GM18520 (cell line): Measurements from ENCODE around the gene CEACAM1.
"Not testable (repeated sequence)": the region's sequence is repeated elsewhere in the genome, so short reads cannot be mapped to it uniquely, and the experiment has no call there.

Source experiments
- ATAC-seq: cut with Tn5 transposase; IDR thresholded peaks from one replicate; pipeline ENCODE4 v1.9.1; 2021; ENCODE audit not compliant: unreplicated experiment

The CEACAM1 gene

DNA sequence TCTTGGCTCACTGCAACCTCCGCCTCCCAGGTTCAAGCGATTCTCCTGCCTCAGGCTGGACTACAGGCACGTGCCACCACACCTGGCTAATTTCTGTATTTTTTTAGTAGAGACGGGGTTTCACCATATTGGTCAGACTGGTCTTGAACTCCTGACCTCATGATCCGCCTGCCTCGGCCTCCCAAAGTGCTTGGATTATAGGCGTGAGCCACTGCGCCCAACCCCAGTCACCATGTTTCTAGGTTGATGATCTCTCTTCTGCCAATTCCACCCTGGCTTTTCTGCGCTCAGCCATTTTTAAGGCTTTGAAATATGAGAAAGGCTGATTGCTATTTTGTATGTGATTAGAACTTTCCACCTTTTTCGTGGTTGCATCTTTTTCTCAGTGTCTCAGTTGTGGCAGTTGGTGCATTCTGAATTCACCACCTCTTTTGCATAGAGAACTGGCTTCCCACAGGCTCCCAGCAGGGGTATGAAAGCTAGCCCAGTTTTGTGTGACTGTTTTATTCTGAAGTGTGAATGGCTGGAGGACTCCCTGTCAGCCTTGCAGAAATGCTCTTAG lies 15.5 kb downstream of the CEACAM1 start:
- peak; percentile 77 for ATAC-seq

DNA sequence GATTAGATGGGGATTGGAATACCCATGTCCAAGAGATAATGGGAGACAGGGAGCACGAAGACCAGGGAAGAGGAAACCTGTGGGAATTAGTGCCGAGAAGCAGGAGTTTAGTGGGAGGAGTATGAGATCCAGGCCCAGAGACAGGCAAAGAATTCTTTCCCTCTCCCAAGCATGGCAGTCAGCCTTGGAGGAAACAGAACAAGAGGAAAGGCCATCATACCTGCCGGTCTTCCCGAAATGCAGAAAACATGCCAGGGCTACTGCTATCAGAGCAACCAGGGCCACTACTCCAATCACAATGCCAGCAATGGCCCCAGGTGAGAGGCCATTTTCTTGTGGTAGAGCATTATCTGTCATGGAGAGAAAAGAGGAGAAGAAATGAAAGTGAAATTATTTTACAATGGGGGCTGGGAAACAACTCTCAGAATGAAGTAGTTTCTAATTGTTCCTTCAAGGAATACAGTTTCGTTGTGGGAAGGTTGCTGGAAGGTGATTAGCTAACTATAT lies 16.1 kb downstream of the CEACAM1 start:
- ATAC-seq = no peak

DNA sequence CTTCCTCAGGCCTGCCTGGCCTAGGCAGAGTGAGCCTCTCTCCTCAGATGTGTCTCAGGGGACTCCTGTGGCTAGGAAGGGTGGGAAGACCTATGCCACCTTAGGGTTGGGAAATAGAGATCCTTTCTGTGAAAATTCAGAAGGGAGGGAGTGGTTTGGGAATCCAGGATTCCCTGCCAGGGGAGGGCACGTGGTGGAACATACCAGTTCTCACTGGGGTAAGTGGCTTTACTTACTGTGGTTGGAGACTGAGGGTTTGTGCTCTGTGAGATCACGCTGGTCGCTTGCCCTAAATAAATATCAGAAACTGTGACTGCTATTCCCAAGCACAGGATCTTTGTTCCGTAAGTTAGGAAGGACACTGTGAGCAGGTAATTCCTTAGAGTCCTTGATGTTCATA lies 16.9 kb downstream of the CEACAM1 start:
- ATAC-seq = no peak

- no peak for ATAC-seq
Measured at GRCh38 chr19:42508892-42509444, 19.3 kb downstream of the CEACAM1 start.

DNA sequence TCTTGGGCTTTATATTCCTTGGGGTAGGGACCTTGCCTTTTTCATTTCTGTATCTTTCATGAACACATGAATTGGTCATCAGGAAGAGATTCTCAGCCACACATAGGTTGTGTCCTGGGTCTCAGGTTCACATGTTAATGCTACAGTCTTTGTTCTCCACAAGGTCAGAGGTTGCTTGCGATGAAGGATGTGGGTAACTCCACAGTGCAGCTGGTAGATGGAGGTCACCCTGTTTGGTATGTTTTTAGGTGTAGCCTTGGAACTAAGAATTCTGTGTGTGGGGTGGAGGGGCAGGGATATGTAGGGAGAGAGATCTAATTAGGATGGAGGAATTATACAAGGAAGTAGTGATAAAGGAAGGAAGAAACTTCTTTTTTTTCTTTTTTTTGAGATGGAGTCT lies 23.2 kb downstream of the CEACAM1 start:
- no peak for ATAC-seq

GRCh38 chr19:42501733-42502132 lies 26.5 kb downstream of the CEACAM1 start:
- ATAC-seq = no peak

- not testable (repeated sequence) for ATAC-seq
Measured at GRCh38 chr19:42501243-42501642, 27.0 kb downstream of the CEACAM1 start.

- no peak for ATAC-seq
Measured at GRCh38 chr19:42498169-42498757, 30.0 kb downstream of the CEACAM1 start.

DNA sequence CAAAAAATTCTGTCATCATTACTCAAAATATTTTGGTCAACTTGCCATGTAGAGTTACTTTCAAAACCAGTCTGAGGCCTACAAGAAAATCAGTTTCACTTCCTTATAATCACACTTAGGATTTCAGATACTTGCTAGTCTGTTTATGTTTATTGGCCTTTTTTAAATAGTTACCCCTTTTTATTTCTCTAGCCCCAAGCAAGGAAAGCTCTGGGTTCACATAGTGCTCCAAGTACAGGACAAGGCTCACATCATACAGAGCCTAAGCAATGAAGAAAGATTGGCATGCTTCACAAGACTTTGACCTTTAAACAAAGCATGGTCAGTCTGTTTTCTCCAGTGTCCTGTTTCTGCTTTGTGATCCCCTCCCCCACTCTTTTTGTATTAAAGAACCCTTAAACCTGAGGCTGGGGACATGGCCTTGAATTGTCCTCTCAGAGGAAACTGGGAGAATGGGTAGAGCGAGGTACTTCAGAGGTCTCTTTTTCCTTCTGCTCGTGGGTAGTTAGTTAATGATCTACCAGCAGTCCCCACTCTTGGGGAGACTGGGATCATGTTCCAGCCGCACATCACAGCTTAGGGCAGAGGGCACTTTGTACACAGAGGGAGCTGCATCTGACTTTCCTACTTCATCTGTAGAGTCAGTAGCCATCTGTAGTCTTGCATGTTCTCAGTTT lies 30.7 kb downstream of the CEACAM1 start:
- ATAC-seq = no peak

DNA sequence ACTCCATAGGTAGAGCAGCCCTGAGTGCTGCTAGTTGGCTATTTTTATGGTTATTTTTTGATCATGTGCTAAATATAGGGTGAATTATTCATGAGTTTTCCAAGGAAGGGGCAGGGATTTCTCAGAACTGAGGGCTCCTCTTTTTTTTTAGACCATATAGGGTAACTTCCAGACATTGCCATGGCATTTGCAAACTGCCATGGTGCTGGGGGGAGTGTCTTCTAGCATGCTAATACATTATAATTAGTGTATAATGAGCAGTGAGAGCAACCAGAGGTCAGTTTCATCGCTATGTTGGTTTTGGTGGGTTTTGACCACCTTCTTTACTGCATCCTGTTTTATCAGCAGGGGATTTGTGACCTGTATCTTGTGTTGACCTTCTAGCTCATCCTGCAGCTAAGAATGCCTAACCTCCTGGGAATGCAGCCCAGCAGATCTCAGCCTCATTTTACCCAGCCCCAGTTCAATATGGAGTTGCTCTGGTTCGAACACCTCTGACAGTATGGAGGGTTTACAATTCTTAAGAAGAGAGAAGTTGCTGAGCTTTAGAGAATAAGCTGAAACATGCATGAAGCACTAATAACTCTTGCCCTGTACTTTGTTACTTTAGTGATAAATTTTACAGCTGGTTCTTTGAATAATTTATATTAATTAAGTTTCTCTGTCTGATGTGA lies 31.7 kb downstream of the CEACAM1 start:
- no peak for ATAC-seq

GRCh38 chr19:42495663-42496062 lies 32.6 kb downstream of the CEACAM1 start:
- no peak for ATAC-seq

DNA sequence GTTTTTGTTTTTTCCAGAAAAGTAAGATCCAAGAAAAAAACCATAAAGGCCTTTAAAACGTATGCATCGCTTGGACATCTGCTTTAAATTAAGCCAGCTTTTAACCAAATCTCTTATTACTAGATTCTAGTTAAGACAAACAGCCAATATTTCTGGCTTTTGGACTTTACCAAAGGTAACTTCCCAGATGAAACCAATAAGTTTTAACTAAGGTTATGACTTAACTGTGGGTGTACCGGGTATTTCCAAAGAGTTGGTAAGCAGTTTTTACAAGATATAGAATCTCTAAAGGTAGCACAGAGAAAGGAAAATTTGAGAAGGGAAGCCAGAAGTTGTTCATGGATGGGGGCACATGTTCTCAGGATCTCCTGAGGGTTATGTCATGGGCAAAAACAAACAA lies 34.0 kb downstream of the CEACAM1 start:
- no peak for ATAC-seq

DNA sequence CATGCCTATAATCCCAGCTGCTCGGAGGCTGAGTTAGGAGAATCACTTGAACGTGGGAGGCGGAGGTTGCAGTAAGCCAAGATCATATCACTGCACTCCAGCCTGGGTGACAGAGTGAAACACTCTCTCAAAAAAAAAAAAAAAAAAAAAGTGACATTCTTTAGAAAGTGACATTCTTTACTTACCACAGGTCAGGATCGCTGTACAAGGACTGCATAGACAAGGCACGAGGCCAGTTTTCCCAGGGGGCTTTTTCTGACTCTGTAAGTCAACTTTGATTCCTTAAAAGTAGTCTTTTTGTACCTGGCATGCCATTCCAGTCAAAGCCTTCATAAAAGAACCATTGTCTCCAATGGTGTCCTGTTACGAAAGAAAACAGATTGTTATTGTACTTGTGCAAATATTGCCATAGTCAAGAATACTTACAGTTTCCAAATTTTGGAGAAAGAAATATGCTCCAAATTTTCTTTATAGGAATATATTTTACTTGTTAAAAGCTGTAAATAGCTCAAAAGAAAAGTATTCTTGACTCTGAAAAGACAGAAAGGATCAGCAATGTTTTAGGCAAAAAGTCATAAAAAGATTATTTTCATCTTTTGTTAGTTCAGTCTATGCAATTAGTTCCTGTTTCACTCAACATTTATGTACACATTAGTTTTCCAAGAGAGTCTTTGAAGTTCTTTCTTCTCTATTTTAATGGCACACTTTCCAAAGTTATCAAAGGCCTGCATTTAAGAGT lies 39.3 kb downstream of the CEACAM1 start:
- ATAC-seq = no peak

DNA sequence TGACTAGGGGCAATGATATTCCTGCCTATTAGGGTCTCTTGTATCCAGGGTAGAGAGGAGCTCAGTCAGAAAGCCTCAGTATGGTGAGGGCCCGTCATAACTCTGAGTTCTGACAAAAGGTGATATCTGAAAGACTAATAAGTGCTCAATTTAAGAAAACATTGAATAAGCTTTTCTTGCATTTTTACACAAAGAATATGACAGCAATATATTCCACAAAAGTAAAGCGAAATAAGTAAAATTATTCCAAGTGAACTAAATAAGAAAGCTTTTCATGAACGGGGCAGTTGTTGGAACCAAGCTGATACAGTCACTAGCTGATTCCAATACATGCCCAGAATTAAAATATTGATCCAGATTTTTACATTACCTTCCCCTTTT lies 40.5 kb downstream of the CEACAM1 start:
- no peak for ATAC-seq

DNA sequence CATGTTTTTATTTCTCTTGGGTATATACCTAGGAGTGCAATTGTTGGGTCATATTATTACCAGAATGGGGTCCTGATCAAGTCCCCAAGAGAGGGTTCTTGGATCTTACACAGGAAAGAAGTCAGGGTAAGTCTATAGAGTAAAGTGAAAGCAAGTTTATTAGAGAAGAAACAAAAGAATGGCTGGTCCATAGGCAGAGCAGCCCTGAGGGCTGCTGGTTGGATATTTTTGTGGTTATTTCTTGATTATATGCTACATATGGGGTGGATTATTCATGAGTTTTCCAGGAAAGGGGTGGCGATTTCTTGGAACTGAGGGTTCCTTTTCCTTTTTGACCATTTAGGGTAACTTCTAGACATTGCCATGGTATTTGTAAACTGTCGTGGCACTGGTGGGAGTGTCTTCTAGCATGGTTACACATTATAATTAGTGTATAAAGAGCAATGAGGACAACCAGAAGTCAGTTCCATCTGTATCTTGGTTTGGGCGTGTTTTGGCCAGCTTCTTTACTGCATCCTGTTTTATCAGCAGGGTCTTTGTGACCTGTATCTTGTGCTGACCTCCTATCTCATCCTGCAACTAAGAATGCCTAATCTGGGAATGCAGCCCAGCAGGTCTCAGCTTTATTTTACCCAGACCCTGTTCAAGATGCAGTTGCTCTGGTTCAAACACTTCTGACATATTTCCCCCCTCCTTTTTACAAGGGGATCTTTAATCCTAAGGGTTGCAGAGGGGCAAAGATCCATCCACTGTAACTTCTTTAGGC lies 41.1 kb downstream of the CEACAM1 start:
- no peak for ATAC-seq

DNA sequence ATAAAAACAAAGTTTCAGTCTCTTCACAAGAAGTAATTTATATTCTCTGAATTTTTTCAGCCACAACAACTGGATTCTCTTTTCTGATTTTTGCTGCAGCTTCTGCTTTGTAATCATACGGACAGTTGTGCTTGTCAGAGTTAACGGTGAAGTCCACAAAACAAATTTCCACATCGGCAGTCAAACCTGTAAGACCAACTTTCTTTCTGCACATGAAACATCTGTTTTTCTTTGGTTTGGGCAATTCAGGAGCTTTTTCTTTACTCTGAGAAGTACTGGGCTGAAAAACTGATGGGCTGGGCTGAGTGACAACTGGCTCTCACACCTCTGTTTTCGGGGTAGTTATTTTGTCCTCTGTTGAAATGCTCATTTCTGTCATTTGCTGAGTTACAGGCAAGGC lies 43.2 kb downstream of the CEACAM1 start:
- ATAC-seq = not testable (repeated sequence)

DNA sequence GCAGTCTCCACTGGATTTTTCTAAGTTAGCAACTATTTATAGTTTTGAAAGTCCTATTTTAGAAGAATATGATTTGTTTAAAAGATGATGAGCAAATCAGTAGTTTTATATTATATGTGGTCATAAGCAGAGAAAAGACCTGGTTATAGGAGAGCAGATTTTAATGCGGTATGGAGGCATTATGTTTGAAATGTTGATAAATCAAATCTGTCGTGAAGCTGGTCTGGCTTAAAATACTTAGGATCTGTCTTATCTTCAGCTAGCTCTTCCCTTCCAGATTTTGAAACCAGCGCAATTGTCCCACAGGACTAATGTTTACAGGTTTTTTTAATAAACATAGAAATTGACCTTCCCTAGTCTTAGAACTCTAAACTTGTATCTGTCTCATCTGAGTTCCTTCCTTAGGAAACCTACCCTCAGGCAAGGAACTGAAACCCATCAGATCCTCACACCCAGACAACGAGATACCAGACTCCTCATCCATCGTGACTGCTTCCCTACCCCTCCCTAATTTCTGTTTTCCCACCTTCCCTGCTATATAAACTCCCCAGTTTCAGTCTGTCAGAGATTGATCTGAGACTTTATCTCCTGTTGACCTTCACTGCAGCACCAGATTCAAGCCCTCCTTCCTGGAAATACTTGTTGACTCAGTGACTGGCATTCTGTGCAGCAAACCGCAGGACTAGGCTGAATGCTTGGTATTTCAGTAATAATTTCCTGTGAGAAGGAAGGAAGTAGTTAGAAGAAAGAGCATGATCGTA lies 47.8 kb downstream of the CEACAM1 start:
- no peak for ATAC-seq

DNA sequence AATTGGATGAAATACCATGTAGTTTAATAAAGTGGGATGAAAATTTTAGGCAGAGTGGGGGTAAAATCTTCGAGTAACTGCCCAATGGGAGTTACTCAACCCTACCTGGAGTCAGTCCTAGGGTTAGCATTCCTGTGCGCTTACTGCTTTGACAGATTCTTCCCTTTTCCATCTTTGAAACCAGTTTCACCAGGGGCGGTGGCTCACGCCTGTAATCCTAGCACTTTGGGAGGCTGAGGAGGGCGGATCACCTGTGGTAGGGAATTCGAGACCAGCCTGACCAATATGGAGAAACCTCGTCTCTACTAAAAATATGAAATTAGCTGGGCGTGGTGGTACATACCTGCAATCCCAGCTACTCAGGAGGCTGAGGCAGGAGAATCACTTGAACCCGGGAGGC lies 48.5 kb downstream of the CEACAM1 start:
- ATAC-seq = no peak

- ATAC-seq = no peak
Measured at GRCh38 chr19:42478765-42479311, 49.4 kb downstream of the CEACAM1 start.
